HL-60 (cell line): ENCODE results near the gene FAM184A.

ENCODE experiments used
- POLR2AphosphoS5 ChIP-seq: IDR thresholded peaks from 2 replicates; pipeline ENCODE4 v1.6.1; 2012; ENCODE audit warnings: low read depth
- TF ChIP-seq, protein P1 (sequence below): IDR thresholded peaks from one replicate; pipeline ENCODE4 v1.5.1; 2011; ENCODE audit warnings: low read length, control low read depth, inconsistent platforms; ENCODE audit not compliant: insufficient read depth

DNA sequence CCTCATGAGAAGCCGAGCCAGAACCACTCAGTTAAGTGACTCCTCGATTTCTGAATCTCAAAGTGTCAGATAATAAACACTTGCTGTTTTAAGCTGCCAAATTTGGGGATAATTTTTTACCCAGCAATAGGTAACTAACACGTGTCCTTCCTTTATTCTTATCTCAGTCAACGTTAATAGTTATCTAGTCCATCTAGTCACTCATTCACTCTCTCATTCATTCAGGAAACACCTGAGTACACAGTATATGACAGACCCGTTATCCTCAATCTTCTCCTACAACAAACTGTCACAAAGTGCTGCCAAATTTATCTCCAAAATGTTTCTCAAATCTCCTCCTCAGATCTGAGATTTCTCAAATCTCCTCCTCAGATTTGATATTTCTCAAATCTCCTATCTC lies 13.1 kb downstream of the FAM184A start:
- TF ChIP-seq, protein P1, sequence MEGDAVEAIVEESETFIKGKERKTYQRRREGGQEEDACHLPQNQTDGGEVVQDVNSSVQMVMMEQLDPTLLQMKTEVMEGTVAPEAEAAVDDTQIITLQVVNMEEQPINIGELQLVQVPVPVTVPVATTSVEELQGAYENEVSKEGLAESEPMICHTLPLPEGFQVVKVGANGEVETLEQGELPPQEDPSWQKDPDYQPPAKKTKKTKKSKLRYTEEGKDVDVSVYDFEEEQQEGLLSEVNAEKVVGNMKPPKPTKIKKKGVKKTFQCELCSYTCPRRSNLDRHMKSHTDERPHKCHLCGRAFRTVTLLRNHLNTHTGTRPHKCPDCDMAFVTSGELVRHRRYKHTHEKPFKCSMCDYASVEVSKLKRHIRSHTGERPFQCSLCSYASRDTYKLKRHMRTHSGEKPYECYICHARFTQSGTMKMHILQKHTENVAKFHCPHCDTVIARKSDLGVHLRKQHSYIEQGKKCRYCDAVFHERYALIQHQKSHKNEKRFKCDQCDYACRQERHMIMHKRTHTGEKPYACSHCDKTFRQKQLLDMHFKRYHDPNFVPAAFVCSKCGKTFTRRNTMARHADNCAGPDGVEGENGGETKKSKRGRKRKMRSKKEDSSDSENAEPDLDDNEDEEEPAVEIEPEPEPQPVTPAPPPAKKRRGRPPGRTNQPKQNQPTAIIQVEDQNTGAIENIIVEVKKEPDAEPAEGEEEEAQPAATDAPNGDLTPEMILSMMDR: no peak
- no peak for TF ChIP-seq POLR2AphosphoS5
